Stimulated activated CD4-positive, alpha-beta T cell treated with anti-CD3 and anti-CD28 coated beads, TNF-alpha, amount 100 ng/mL, for 48 hours (primary cell): ENCODE results near the gene USP9X.
A peak's percentile ranks its signal among the peaks of the same experiment; 100 is the strongest.
"Not testable (repeated sequence)": the region's sequence is repeated elsewhere in the genome, so short reads cannot be mapped to it uniquely, and the experiment has no call there.

ENCODE experiments used
- DNase-seq, 3 donors: peaks; one replicate each; pipeline ENCODE4 v3.0.0-alpha.2; 2020; ENCODE audit warnings: low read depth in 3 of 3

The USP9X gene

GRCh38 chrX:41186946-41187345 lies 101.7 kb downstream of the USP9X start:
- not testable (repeated sequence) for DNase-seq

- DNase-seq: no peak
These were observed 103.9 kb downstream of the USP9X start for GRCh38 chrX:41189156-41189555.

- DNase-seq: no peak
These were observed 107.6 kb downstream of the USP9X start for GRCh38 chrX:41192880-41193279.

DNA sequence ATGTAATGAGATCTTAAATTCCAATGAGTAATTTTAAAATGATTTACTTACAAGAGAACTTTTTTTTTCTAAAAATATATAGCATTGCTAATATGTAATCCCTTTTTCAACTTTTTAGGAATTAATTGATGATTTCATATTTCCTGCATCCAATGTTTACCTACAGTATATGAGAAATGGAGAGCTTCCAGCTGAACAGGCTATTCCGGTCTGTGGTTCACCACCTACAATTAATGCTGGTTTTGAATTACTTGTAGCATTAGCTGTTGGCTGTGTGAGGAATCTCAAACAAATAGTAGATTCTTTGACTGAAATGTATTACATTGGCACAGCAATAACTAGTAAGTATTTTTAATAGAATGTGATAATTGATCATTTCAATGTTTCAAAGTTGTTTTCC lies 113.2 kb downstream of the USP9X start:
- no peak for DNase-seq

DNA sequence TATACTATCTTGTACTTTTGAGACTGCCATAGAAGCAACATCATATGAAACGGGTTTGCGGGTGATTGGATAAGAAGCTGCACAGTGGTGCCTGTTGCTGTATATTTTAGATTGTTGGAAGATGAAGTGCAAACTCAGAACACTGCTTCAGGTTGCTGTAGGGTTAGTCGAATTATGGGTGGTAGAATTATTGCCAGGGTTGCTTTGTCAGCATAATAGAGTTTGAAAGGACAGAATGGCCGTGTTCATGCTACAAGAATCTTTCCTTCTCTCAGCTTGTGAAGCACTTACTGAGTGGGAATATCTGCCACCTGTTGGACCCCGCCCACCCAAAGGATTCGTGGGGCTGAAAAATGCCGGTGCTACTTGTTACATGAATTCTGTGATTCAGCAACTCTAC lies 115.5 kb downstream of the USP9X start:
- no peak for DNase-seq

DNA sequence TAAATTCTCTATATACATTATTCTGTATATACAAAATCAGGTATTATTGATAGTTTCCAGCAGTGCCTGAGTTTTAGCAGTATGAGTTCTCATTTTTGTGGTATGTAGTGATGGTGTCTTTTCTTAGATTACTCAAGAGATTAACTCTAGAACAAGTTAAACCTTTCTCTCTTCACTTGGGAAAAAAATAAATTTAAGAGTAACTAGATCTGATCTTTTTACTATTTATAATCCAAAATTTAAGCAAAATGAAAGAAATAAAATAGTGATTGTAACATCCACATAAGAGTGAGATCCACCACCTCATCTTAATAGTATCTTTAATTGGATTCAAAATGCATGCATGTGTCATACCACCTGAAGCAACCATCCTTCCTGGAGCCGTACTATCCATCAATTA lies 124.6 kb downstream of the USP9X start:
- no peak for DNase-seq

DNA sequence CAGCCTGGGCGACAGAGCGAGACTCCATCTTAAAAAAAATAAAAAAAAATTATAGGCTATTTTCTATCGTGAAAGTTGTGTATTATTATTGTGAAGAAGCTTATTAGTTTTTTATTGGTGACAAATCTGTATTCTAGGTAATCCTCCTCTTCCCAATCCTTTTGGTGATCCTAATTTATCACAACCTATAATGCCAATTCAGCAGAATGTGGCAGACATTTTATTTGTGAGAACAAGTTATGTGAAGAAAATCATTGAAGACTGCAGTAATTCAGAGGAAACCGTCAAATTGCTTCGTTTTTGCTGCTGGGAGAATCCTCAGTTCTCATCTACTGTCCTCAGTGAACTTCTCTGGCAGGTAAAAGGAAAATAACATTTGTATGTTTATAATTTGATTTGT lies 139.4 kb downstream of the USP9X start:
- no peak for DNase-seq

DNA sequence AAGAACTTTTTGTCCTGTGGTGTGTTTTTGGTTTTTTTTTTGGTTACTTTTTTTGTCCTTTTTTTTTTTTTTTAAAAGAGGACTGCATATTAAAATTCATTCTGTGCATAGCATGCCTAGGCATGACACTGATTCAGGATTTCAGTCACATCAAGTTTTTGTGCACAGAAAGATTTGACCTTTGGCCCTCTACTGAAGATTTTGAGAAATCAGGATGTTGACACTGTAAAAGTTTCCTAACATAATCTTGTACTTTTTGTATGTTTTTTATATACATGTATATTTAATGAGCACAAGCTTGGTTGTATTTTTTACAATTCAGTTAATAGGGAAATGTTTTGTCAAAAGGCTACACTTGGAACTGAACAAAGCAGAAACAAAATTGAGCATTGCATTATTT lies 148.7 kb downstream of the USP9X start:
- DNase-seq: no peak

DNA sequence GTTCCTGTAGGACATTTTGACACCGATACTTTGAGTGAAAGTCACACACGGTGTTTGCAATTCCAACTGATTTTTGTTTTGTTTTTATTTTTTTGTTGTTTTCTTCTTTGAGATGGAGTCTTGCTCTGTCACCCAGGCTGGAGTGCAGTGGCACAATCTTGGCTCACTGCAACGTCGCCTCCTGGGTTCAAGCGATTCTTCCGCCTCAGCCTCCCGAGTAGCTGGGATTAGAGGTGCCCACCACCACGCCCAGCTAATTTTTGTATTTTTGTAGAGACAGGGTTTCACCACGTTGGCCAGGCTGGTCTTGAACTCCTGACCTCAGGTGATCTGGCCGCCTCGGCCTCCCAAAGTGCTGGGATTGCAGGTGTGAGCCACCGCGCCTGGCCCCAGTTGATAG lies 149.2 kb downstream of the USP9X start:
- not testable (repeated sequence) for DNase-seq

GRCh38 chrX:41234962-41235361 lies 149.7 kb downstream of the USP9X start:
- no peak for DNase-seq

DNA sequence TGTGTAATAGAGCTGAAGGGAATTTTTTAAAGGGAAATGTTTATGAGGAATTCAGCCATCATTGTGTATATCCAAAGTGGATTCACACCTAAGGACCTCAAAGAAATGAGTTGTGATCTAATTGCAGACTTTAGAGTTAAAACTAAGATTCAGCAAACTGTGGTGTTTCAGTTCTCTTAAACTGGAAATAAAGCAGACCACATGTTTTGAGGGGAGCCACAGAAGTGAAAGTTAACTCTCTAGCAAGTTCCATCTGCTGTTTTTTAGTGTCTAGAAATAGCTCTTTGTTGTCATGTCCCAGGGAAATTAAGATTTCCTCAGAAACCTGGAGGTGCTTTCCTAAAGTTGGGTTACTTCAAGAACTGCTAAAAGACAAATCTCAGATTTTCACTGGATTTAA lies 151.4 kb downstream of the USP9X start:
- DNase-seq: no peak

DNA sequence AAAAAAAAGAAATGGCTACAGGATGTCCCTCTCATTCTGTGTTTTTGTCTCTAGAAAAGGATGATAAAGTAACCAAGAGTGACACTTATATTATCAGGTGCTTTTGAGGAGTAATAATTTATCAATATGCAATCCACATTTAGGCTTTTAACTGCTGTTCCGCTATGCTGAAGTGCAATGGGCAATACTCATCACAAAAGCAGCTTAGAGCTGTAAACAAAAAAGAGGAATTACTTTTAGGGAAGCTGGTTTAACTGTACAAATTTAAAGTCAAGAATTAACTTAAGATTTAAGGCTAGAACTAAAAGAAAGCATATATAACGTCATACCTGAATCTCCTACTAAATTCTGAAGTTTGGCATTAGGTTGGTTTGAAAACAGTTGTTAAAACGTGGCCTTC lies 155.3 kb downstream of the USP9X start:
- DNase-seq: no peak

DNA sequence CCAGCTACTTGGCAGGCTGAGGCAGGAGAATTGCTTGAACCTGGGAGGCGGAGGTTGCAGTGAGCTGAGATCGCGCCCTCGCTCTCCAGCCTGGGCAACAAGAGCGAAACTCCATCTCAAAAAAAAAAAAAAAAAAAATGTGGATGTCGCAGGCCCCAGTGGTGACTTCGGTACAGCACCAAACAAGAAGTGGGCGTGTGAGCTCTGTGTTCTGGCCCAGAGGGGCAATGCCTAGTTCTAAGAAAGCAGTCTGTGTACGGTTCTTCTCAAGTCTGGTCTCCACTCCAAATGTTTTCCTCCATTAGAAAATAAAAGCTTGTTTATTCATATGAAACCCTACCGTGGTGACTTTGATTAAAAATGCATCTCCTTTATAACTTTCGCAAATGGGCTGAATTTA lies 156.7 kb downstream of the USP9X start:
- no peak for DNase-seq

DNA sequence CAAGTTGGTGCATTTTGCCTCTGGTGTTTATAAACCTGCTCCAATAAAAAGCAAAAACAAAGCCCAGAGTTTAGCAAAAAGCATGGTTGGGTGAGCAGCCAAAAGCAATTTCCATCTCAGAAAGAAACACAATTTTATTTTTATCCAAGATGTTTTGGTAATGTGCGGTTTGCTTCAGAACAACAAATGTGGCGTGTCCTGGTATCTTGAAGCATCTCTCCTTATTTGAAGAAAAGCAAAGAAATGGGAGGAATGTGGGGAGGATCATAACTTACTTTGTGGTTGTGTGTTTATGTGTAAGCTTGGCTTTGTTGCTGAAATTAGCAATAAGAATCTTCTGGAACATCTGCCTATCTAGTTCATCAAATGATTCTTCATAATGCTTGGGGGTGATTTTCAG lies 160.4 kb downstream of the USP9X start:
- no peak for DNase-seq

DNA sequence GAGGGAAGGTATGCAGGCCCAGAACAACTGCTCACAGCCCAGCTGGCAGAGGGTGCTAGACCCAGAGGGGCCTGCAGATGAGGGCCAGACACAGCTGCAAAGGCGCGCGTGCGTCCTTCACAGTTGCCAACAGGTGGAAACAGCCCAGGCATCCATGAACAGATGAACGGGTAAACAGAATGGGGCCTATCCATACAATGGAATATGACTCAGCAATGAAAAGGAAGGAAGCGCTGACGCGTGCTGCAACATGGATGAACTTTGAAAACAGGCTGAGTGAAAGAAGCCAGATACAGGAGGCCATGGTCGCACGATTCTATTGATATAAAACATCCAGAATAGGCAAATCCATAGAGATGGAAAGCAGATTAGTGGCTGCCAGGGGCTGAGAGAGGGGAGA lies 165.6 kb downstream of the USP9X start:
- DNase-seq: no peak

DNA sequence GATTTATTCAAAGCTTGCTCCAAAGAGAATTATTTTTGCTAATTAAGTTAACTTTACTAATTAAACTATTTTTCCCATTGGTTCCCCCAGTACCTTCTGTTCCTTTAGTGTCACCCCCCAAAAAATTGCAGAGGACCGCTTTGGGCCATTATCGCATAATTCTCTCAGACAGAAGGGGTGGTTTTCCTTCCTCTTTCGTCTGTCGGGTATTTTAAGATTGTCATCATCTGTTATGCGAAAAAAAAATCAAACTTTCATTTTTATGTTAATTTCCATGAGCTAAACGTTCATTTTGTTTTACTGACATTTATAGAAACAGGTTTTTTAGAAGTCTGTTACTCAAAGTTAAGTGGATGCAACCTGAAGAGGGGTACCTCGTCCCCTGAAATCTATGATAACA lies 172.6 kb downstream of the USP9X start:
- DNase-seq: no peak

GRCh38 chrX:41258226-41258625 lies 173.0 kb downstream of the USP9X start:
- no peak for DNase-seq

- DNase-seq: no peak
These were observed 173.6 kb downstream of the USP9X start for GRCh38 chrX:41258871-41259270.

DNA sequence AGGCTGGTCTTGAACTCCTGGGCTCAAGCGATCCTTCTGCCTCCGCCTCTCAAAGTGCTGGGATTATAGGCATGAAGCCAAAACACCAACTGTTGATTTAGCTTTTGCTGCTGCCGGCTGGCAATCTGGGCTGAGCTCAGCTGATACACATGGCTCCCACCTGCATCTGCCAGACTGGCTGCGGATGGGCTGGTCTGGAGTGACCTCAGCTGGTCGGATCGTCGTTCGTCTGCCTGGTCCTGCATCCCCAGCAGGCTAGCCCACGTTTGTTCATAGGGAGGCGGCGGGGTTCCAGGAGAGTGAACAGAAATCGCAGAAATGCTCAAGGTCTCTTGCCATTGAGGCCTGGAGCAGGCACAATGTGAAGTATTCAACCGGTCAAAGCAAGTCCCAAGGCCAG lies 174.3 kb downstream of the USP9X start:
- no peak for DNase-seq

GRCh38 chrX:41265615-41266014 lies 180.4 kb downstream of the USP9X start:
- DNase-seq: peak in 1 of 3 donors; percentile 61

DNA sequence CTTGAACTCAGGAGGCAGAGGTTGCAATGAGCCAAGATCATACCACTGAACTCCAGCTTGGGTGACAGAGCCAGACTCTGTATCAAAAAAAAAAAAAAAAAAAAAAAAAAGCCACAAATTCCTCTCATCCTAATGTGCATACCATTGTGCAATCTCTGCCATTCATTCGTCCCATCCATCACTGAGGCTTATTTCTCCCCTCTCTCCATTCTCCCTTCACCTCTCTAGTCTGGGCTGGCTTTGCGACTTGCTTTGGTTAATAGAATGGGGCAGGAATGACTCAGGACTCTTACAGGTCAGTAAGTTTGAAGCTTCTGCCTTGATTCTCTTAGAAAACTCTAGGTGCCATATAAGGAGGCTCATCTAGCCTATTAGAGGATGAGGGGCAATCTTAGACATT lies 188.4 kb downstream of the USP9X start:
- no peak for DNase-seq

GRCh38 chrX:41275661-41276609 lies 190.7 kb downstream of the USP9X start:
- peak in 1 of 3 donors; percentile 49 for DNase-seq

DNA sequence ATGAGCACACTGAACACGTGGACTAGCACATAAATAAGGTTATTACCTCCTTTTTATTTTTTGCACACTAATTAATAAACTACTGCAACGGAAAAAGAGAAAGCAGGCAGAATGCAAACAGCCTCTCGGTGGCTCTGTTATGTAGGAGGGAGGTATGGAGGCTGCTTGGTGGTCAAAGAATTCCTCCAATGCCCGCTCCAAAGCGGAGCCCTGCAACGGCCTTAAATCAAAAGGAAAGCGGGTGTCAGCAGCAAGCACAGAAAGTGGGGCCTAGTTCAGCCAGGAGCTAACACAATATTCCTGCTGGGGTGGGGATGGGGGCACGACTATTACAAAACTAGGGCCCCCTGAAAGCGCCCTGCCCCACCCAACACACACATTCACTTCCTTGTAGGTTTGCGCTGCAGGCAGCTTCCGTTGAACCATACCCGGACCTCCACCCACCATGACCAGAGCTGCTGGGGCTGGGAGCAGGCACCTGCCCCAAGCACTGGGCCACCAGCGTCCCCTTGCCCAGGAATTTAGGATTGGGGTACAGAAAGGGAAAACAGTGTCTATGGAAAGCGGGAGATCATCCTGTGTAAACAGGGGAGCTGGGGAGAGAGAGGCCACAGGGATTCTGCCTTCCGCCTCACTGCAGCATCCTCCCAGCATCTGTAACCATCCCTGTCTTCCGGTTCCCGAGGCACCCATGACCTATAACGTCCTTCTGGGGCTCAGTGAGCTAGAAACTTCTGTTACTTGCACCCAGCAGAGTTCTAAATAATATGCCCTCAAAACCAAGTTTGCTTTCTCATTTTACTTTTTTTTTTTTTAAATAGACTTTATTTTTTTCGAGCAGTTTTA lies 191.6 kb downstream of the USP9X start:
- no peak for DNase-seq
